Gastrocnemius medialis (tissue), 4 donors: Measurements from ENCODE around the gene EDN3.

ENCODE experiments used
- CTCF ChIP-seq, 5 experiments: fragments of 450-650 bp in 3 of 5; fragments of 200-600 bp in 2 of 5; sonication (generic) in 2 of 5; IDR thresholded peaks in 4 of 5; conservative IDR thresholded peaks in 1 of 5; 1 replicate in 4 of 5; 2 replicates in 1 of 5; pipeline ENCODE4 v1.5.1; 2016 to 2019; ENCODE audit warnings: antibody characterized with exemption in 5 of 5, mild to moderate bottlenecking in 3 of 5, moderate library complexity in 3 of 5
- POLR2A ChIP-seq, 2 donors: fragments of 450-650 bp; IDR thresholded peaks; one replicate each; pipeline ENCODE4 v1.6.1; 2017; ENCODE audit warnings: antibody characterized with exemption in 2 of 2, mild to moderate bottlenecking in 2 of 2, moderate library complexity in 2 of 2

GRCh38 chr20:59270380-59270779, 30.0 kb upstream of the EDN3 start:
- TF ChIP-seq CTCF (IDR thresholded peaks at IDR 0.05 in 4 of 5, conservative IDR thresholded peaks at IDR 0.05 in 1 of 5) (no peak), POLR2A (IDR thresholded peaks at IDR 0.05) (no peak)
